Measurements from ENCODE around the gene FOXO6. TPM values are rescaled to one million over a fixed set of nuclear protein-coding genes. Genes with fewer than 3 reads are reported as not detected.

Gene FOXO6
- total and polyA plus RNA-seq, 8 donors = 0.63 to 2.8 (median 1.9) TPM

- no peaks in the 10 kb centered on the region for H3K36me3 ChIP-seq
- H3K9me3 ChIP-seq = no peaks in the 10 kb centered on the region
- no peak overlapping the region for H3K27ac ChIP-seq
- no peak overlapping the region for H3K4me3 ChIP-seq
- DNase-seq (no peak), ATAC-seq (no peak)
- H3K27me3 ChIP-seq = no peaks in the 10 kb centered on the region
- intact Hi-C loops (cut with DNase I) = no loop called here
- no peaks in the 10 kb centered on the region for H3K4me1 ChIP-seq
- no peak for TF ChIP-seq CTCF (IDR thresholded peaks at IDR 0.05)
Measured at GRCh38 chr1:41349361-41350054, 11.7 kb upstream of the FOXO6 start.

- no peak for DNase-seq
- H3K27me3 ChIP-seq = no peaks in the 10 kb centered on the region
- H3K4me3 ChIP-seq = no peak overlapping the region
- no peak overlapping the region for H3K27ac ChIP-seq
- ATAC-seq = no peak
- intact Hi-C loops (cut with DNase I) = no loop called here
- no peaks in the 10 kb centered on the region for H3K36me3 ChIP-seq
- no peaks in the 10 kb centered on the region for H3K9me3 ChIP-seq
- no peaks in the 10 kb centered on the region for H3K4me1 ChIP-seq
- TF ChIP-seq CTCF (IDR thresholded peaks at IDR 0.05) = no peak
Measured at GRCh38 chr1:41350055-41350378, 11.2 kb upstream of the FOXO6 start.

GRCh38 chr1:41351262-41352151 is 9.7 kb upstream of the FOXO6 start:
- ATAC-seq (no peak), DNase-seq (no peak)
- Histone ChIP-seq H3K4me3 (no peak overlapping the region), H3K27ac (no peak overlapping the region), H3K4me1 (no peaks in the 10 kb centered on the region), H3K27me3 (no peaks in the 10 kb centered on the region), H3K36me3 (no peaks in the 10 kb centered on the region), H3K9me3 (no peaks in the 10 kb centered on the region)
- no peak for TF ChIP-seq CTCF (IDR thresholded peaks at IDR 0.05)
- intact Hi-C loops (cut with DNase I) = no loop called here

GRCh38 chr1:41353744-41354143 is 7.5 kb upstream of the FOXO6 start:
- intact Hi-C loops (cut with DNase I) = no loop called here
- Histone ChIP-seq H3K27ac (no peak overlapping the region), H3K4me1 (peaks cover 4% of the 10 kb centered on the region in 2 donors), H3K9me3 (no peaks in the 10 kb centered on the region), H3K27me3 (peaks cover 0 to 14% of the 10 kb centered on the region in 2 donors), H3K4me3 (no peak overlapping the region), H3K36me3 (no peaks in the 10 kb centered on the region)
- no peak for TF ChIP-seq CTCF (IDR thresholded peaks at IDR 0.05)
- ATAC-seq = no peak
- DNase-seq = no peak

GRCh38 chr1:41354956-41355355 is 6.3 kb upstream of the FOXO6 start:
- ATAC-seq (no peak), DNase-seq (no peak)
- Histone ChIP-seq H3K27ac (no peak overlapping the region), H3K4me3 (no peak overlapping the region), H3K4me1 (peaks cover 4% of the 10 kb centered on the region in 2 donors), H3K36me3 (no peaks in the 10 kb centered on the region), H3K9me3 (no peaks in the 10 kb centered on the region), H3K27me3 (peaks cover 0 to 15% of the 10 kb centered on the region in 2 donors)
- intact Hi-C loops (cut with DNase I) = no loop called here
- no peak for TF ChIP-seq CTCF (IDR thresholded peaks at IDR 0.05)

Data from left lung (tissue), 10 donors.